UCSD-AML1 (cell line): ENCODE data around the gene CPPED1.

ENCODE experiments used
- DNase-seq: peaks from one replicate; lab custom pipeline; 2025; ENCODE audit not compliant: unreplicated experiment; lab: John Stamatoyannopoulos, UW

CPPED1 gene

DNA sequence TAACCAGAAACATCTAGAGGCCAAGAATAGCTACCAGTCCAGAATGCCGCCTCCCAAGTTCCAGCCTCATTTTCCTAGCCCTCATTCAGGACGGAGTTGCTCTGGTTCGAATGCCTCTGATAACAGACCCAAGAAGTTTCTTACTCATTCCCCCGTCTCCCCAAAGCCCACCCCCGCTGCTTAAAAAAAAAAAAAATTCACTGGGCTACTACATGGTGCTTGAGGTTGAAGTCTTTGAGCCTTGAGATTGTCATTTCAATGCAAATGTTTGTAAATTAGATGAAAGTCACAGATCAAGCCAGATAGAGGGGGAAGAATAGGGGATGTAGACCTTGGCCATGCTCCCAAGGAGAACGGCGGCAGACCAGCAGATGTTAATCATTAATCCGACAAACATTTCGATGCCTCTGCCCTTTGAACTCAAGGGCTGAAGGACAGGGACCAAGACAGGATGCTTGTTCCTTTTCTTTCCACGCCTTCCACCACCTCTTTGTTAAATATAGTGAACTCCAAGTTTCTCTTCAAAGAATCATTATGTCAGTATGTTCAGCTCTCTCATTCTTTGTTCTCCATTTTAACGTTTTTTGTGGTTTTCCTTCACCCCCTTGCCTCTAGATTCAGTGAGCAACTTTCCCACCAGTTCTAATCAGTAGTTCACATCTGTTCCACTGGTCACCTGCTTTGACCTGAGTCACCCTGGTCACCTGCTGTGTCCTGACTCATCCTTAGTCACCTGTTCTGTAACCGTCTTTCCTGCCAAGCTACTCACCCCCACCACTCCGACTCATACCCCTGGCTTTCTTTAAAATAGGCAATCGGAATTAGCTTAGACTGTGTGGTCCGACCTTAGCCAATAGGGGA, 190.3 kb downstream of the CPPED1 start:
- DNase-seq: no peak

- no peak for DNase-seq
These were observed 191.0 kb downstream of the CPPED1 start for GRCh38 chr16:12612598-12613101.

DNA sequence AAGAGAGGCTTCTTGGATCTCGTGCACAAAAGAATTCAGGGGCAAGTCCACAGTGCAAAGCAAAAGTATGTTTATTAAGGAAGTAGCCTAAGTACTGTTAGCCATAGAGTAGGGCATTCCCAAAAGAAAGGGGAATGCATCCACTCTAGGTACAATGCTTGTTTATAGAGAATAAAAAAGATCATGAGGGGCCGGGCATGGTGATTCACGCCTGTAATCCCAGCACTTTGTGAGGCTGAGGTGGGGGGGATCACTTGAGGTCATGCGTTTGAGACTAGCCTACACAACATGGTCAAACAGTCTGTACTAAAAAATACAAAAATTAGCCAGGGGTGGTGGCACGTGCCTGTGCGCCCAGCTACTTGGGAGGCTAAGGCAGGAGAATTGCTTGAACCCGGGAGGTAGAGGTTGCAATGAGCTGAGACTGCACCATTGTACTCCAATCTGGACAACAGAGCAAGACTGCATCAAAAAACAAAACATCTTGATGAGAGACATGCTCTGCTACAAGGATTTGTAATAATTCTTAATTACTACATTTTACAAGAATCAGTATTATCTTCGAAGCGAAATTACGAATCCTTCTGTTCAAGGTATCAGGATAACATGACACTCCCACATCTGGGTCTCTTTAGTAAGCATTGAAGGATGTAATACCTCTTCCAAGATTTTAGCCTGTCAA, 191.6 kb downstream of the CPPED1 start:
- DNase-seq: no peak

GRCh38 chr16:12611006-12611477, 192.6 kb downstream of the CPPED1 start:
- DNase-seq: no peak

DNA sequence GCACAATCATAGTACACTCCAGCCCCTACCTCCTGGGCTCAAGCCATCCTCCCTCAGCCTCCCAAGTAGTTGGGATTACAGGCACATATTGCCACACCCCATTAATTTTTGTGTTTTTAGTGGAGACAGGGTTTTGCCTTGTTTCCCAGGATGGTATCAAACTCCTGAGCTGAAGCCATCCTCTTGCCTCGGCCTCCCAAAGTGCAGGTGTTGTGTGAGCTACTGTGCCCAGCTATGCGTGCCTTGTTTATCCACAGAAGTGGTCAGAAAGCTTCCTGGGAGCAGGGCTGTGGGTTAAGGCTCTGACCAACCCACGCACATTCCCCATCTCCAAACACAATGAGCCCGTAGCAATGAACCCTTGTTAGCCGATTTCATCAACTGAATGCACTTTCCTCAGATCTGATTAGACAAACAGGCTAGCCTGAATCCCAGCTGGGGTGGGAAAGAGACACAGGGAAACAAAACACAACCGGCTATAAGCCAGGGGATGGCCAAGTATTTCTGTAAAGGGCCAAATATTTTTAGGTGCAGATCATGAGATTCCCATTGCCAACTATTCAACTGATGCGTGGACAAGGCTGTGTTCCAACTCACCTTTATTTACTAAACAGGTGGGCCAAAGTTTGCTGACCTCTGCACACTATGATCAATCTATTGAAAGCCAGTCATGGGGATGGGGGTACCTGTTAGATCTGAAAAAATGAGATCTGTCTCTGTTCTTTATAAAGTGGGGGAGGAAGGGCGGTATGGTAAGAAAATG, 193.6 kb downstream of the CPPED1 start:
- no peak for DNase-seq
